ENCODE measurements around the gene CRHBP.

CRHBP gene

GRCh38 chr5:76999451-76999850 lies 46.6 kb downstream of the CRHBP start:
- DNase-seq (ENCODE audit: insufficient read length, low spot score) (no peak), FAIRE-seq (no peak)
- no peak for TF ChIP-seq CTCF (IDR thresholded peaks at IDR 0.05; ENCODE audit: insufficient read depth, missing control alignments)

- no peak for FAIRE-seq
- DNase-seq (ENCODE audit: insufficient read length, low spot score): no peak
- no peak for TF ChIP-seq CTCF (IDR thresholded peaks at IDR 0.05; ENCODE audit: insufficient read depth, missing control alignments)
Measured at GRCh38 chr5:77003246-77003645, 50.4 kb downstream of the CRHBP start.

- no peak for FAIRE-seq
Measured at GRCh38 chr5:77006124-77006523, 53.3 kb downstream of the CRHBP start.

GRCh38 chr5:77008413-77008812 lies 55.6 kb downstream of the CRHBP start:
- FAIRE-seq (no peak), DNase-seq (ENCODE audit: insufficient read length, low spot score) (no peak)
- TF ChIP-seq CTCF (IDR thresholded peaks at IDR 0.05; ENCODE audit: insufficient read depth, missing control alignments): no peak

More at GRCh38 chr5:77006124-77006523, 53.3 kb downstream of the CRHBP start:
- TF ChIP-seq CTCF (IDR thresholded peaks at IDR 0.05; ENCODE audit: insufficient read depth, missing control alignments): no peak
- DNase-seq (ENCODE audit: insufficient read length, low spot score): no peak

- DNase-seq (ENCODE audit: insufficient read length, low spot score): no peak
- TF ChIP-seq CTCF (IDR thresholded peaks at IDR 0.05; ENCODE audit: insufficient read depth, missing control alignments): no peak
- FAIRE-seq: no peak
Measured at GRCh38 chr5:77010243-77010642, 57.4 kb downstream of the CRHBP start.

GRCh38 chr5:77011498-77011897 lies 58.7 kb downstream of the CRHBP start:
- FAIRE-seq: no peak
- no peak for TF ChIP-seq CTCF (IDR thresholded peaks at IDR 0.05; ENCODE audit: insufficient read depth, missing control alignments)

GRCh38 chr5:77012601-77013000 lies 59.8 kb downstream of the CRHBP start:
- TF ChIP-seq CTCF (IDR thresholded peaks at IDR 0.05; ENCODE audit: insufficient read depth, missing control alignments): no peak
- DNase-seq (ENCODE audit: insufficient read length, low spot score): no peak
- FAIRE-seq: no peak

More at GRCh38 chr5:77011498-77011897, 58.7 kb downstream of the CRHBP start:
- no peak for DNase-seq (ENCODE audit: insufficient read length, low spot score)
